ENCODE measurements around the gene PATE2.

- TF ChIP-seq CTCF (IDR thresholded peaks at IDR 0.05) = no peak
- no peak for TF ChIP-seq MAX (IDR thresholded peaks at IDR 0.05; ENCODE audit: low read depth)
- TF ChIP-seq USF2 (IDR thresholded peaks at IDR 0.05; ENCODE audit: borderline replicate concordance, low read depth, low read length) = no peak
- TF ChIP-seq NFIC (IDR thresholded peaks at IDR 0.05; ENCODE audit: borderline replicate concordance) = no peak
- no peak for TF ChIP-seq ELF1 (IDR thresholded peaks at IDR 0.05)
- TF ChIP-seq RAD21 (IDR thresholded peaks at IDR 0.05; ENCODE audit: low read length) = no peak
Observed at GRCh38 chr11:125728969-125729368, 49.7 kb downstream of the PATE2 start.
